Ramos (cell line): ENCODE results near the gene TMF1.

Experiments
- in situ Hi-C: fragments of 300-500 bp; cut with MboI; formaldehyde crosslinking; loops from one replicate; pipeline ENCODE4 v1.14.3; 2022; ENCODE audit warnings: low sequenced_read_pairs; ENCODE audit not compliant: unreplicated experiment

TMF1 gene, protein sequence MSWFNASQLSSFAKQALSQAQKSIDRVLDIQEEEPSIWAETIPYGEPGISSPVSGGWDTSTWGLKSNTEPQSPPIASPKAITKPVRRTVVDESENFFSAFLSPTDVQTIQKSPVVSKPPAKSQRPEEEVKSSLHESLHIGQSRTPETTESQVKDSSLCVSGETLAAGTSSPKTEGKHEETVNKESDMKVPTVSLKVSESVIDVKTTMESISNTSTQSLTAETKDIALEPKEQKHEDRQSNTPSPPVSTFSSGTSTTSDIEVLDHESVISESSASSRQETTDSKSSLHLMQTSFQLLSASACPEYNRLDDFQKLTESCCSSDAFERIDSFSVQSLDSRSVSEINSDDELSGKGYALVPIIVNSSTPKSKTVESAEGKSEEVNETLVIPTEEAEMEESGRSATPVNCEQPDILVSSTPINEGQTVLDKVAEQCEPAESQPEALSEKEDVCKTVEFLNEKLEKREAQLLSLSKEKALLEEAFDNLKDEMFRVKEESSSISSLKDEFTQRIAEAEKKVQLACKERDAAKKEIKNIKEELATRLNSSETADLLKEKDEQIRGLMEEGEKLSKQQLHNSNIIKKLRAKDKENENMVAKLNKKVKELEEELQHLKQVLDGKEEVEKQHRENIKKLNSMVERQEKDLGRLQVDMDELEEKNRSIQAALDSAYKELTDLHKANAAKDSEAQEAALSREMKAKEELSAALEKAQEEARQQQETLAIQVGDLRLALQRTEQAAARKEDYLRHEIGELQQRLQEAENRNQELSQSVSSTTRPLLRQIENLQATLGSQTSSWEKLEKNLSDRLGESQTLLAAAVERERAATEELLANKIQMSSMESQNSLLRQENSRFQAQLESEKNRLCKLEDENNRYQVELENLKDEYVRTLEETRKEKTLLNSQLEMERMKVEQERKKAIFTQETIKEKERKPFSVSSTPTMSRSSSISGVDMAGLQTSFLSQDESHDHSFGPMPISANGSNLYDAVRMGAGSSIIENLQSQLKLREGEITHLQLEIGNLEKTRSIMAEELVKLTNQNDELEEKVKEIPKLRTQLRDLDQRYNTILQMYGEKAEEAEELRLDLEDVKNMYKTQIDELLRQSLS

DNA sequence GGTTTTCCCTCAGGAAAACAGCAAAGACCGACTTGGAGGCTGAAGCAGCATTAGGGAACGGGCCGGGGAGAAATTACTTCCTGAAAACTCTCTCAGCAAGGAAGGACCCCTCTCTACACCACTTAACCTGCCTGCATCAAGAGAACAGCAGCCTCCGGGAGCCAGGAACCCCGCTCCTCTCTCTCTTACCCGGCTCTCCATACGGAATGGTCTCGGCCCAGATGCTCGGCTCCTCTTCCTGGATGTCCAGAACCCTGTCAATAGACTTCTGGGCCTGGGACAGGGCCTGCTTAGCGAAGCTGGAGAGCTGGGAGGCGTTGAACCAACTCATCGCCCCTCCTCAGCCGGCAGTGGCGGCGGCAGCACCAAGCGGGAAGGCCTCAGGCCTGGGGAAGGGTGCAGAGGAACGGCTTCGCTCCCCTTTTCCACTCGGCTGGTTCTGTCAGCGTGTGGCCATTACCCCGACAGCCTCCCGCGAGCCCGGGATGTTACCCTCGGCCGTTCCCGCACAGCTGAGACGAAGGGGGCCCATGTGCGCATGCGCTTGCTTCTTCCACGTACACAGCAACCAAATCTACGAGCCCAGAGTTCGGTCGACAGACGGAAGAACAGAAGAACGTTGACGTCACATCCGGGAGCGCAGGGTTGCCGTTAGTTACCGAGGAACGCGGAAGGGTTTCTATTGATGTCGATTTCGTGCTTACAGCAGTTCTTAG lies at the start of gene TMF1:
TSS of gene TMF1 (minus strand) at position 578 of the 716 bp plus-strand sequence. CDS start at position 331, 247 bp downstream.
- in situ Hi-C loops, result no loop called here

DNA sequence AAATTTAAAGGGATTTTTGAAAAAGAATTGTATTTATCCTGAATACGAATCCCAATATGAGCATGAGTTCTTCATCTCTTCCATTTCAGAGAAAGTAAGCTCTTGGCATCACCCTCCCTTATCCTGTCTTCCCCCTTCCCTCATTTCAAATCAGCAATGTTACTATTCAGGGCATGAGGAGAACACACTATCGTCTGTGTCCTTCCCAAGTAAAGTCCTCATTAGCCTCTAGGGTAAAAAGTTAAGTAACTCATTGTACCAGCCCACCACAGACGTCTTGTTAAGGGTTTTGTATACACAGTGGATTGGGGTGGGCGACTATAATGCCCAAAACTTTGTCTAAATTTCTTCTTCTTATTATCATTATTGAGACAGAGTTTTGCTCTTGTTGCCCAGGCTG lies 47.4 kb upstream of the TMF1 start:
- in situ Hi-C loops, result no loop called here

DNA sequence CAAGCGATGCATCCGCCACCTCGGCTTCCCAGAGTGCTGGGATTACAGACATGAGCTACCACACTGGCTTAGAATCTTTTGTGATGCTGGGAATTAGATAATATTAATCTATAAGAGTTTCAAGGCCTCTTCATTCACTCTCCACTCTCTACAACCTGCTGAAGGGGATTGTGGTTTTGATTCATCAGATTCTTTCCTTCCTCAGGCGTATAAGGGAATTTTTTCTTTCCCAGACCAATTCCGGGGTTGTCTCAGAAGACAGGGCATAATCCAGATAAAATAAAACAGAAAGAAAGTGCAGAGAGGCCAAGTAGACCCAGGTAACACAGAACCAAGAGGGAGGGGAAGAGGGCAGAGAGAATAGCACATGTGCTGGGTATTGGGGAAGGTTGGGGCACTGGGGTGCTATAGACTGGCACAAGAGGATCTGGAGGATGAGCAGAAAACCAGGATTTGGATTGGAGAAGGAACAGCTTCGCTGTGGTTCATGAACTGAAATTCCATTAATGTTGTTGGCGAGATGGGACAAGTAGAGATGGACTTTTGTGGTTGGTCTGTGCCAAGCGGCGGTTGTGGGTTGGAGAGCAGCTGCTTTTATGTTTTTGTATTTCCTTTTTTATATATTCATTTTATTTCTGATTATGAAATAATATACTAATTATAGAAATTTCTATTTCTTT lies 45.4 kb upstream of the TMF1 start:
- in situ Hi-C loops, result no loop called here

DNA sequence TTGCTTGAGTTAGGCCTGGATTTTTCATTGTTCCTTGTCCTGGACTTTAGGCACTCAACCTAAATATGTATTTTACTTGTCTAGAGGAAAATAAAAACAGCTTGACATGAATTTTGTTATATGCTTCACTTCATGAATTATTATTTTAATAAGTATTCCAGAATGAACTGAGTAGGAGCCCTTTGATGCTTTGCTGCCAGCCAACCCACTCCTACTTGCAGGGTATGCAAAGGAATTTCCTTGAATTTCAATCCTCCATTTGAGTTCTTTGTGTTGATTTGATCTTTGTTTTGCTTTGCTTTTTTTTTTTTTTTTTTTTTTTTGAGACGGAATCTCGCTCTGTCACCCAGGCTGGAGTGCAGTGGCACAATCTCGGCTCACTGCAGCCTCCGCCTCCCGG lies 44.2 kb upstream of the TMF1 start:
- in situ Hi-C loops, result no loop called here

DNA sequence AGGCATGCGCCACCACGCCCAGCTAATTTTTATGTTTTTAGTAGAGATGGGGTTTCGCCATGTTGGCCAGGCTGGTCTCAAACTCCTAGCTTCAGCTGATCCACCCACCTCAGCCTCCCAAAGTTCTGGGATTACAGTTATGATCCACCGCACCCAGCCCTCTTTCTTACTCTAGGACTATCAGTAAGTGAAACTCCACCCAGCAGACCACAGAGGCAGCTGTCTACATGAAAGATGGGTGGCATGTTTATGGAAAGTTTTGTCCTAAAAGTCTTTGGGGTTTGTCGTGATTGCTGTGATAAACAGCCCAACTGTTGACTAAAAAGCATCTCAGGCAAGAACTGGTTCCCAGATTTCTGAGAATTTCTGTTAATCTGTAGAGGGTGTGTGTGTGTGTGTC lies 43.5 kb upstream of the TMF1 start:
- in situ Hi-C loops, result no loop called here

DNA sequence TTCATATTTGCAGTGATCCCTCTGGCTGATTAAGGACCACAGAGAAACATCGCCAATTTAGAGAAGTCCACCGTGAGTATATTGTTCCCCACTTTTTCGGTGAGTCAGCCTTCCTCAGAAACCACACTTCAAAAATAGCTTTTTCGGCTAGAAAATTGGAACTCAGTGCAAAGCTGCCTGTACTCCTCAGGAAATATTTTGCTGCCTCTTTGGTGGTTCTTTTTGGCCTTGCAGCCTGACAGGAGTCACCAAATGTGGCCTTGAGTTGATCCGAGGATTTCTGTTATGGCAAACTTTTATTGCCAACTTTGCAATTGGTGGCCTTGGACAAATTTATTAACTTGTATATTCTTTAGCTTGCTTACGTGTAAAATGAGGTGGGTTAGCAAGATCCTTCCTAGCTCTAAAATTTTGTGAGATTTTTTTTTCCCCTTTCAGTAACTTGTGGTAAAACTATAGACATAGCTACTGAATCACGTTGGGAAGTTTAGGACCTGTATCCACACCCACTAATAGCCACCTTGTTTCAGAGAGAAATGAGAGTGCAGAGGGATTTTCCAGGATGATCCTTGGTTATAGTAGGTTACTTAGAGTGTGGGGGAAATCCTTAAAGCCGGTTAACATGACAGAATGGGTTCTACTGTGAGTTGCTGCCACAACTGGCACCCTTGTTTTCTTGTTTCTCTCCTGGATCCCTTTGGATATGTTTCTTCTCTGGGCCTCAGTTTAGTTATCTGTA lies 42.5 kb upstream of the TMF1 start:
- in situ Hi-C loops, result no loop called here

DNA sequence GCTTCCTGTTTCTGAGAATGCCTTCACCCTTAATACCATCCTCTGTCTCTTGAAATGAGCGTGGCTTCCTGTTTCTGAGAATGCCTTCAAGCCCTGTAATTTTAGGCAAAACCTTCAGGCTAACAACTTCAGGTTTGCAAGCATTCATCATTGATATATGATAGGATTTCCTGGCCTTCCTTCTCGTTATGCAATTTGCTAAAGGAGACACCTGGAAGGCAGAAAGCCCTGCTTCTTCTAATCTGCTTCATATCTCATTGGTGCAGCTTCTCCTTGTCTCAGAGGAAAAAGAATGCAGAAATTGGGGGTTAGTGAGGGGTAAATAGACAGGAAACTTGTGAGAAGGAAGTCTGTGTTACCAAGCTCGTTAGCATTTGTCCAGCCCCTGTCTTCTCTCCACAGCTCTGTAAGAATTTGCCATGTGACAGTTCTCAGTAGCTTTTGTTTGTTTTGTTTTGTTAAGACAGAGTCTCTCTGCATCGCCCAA lies 39.9 kb upstream of the TMF1 start:
- in situ Hi-C loops, result no loop called here

DNA sequence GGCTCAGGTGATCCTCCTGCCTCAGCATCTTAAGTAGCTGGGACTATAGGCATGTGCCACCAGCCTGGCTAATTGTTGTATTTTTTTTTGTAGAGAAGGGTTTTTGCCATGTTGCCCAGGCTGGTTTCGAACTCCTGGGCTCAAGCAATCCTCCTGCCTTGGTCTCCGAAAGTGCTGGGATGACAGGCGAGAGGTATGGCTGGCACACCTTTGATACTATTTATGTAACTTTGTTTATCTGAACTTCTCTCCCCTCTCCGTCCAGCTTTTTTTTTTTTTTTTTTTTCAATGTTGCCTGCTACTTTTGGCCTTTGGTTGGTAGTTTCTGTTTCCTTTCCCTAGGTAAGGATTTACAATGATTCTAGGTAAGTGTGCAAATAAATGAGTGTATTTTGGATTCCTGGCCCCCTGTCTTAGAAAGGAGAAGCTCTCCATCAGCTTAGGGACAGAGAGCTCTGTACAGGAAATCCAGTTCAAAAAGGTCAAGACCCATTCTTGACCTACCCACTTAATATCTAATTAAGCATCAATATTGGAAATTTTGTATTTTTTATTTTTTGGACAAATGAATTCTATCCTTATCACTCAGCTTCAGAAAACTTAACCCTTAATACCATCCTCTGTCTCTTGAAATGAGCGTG lies 39.4 kb upstream of the TMF1 start:
- in situ Hi-C loops, result no loop called here

DNA sequence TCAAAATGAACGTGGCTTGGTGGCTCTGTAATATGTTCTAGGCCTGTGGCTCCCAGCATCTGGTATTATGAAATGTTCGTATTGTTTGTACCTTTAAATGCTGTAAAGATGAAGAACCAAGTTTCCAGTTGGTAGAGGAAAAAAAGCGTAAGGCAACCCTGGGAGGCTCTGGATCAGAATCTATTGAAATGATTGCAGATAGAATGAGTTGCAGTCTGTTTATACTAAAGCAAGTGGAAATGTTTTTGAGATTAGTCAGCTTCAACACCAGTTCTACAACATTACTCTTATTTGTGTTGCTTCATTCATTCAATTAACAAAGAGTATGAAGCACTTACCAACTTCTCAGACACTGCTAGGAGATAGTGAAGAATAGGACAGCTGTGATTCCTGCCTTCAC lies 37.9 kb upstream of the TMF1 start:
- in situ Hi-C loops, result no loop called here

DNA sequence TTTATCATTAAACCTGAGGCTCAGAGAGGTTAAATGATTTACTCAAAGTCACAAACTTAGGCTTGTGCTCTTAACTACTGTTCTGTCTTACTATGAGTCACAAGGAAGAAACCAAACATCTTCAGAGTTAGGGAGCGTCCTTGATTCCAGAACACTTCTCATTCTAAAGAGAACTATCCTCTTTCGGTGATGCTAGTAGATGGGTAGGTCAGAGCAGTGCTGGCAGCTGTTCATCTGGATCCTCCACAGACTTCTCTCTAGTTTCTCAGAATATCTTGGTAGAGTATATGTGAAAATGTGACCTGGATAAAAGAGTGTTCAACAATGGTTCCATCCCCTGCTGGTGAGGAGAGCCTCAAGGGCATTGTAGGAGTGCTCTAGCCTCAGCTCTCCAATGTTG lies 35.9 kb upstream of the TMF1 start:
- in situ Hi-C loops, result no loop called here

DNA sequence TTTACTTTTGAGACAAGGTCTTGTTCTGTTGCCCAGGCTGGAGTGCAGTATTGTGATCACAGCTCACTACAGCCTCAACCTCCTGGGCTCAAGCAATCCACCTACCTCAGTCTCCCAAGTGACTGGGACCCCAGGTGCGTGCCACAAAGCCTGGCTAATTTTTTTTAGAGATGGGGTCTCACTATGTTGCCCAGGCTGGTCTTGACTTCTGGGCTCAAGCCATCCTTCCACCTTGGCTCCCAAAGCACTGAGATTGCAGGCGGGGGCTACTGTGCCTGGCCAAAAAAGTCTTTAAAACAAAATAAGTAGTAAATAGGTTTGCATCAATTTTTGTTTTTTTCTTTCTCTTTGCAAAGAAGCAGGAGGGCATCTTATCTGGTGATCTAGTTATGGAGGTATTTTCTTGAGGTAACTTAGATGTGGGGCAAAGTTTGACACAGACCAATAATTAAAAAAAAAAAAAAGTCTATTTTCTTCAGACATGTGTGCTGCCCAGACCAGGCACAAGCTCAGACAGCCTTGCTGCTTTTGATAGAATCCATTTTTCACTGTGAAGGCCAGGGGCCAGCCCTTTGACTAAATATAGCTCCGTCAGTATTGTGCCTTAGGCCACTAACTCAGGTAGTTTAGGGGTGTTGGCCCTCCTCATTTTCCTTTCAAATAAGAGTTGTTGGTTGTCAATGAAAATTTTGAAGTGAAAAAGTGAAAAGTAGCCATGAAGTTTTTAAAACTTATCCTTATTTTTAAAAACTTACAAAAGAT lies 35.1 kb upstream of the TMF1 start:
- in situ Hi-C loops, result no loop called here

DNA sequence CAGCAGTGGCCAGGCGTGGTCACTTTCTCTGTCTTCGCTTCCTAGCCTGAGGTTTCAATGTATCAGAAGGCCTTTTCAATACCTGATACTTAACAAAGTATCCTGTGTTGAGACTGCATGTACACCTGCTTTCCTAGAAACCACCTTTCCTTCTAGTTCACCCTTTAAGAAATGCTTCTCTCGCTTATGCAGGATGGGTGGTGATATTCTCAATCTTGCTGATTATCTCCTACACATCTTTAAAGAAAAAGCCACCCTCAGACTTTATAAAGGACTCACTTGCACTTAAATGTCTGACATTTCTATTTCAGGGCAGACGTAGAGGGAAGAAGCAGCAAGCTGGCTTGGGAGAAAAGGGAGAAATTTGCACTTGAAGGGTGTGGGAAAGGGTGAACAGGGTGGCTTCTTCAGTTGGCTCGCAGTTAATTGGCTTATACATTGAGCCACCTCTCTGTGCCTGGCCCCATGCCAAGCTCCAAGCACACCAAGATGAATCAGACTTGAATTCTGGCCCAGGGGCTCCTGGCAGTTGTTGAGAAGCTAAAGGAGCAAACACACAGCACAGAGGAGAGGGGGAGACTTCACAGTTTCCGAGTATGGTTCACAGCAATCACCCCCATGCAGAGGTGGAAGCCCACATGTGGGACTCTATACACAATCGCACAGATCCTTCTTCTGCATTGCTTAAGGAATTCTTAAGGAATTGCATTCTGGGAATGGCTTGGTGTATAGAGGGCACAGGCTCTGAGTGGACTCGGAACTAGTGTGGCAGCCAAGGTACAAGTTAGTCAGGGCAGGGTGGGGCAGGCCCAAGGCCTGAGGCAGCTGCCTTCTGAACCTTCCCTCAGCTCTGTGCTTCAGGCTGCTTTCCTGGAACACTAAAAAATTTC lies 33.9 kb upstream of the TMF1 start:
- in situ Hi-C loops, result no loop called here

DNA sequence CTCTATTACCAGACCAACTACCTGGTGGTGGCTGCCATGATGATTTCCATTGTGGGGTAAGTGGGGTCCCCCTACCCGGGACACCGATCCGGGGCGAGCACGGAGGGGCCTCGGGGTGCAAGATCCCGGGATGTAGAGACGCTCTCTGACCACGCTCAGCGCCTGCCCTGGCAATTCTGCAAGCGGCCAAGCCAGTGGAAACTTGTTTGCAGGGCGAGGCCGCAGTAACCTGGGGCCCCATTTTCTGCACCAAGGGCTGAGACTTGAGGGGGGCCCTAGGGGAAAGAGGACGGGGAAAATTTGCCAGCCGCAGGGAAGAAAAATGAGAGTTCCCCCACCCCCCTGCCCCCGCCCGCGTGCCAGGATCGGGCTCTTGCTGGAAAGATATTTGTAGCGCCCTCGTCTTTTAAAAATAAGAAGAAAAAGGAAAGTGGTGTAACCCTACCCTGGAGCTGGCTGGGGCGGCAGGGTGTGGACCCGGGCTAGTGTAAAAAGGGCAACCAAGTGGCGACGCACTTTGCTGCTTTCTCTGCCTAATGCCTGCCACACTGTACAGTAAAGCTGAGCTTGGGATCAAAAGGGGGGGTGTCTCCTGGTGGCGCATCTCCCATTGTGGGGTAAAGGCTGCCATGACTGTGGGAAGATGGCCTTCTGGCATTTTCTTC lies 33.2 kb upstream of the TMF1 start:
- in situ Hi-C loops, result no loop called here

DNA sequence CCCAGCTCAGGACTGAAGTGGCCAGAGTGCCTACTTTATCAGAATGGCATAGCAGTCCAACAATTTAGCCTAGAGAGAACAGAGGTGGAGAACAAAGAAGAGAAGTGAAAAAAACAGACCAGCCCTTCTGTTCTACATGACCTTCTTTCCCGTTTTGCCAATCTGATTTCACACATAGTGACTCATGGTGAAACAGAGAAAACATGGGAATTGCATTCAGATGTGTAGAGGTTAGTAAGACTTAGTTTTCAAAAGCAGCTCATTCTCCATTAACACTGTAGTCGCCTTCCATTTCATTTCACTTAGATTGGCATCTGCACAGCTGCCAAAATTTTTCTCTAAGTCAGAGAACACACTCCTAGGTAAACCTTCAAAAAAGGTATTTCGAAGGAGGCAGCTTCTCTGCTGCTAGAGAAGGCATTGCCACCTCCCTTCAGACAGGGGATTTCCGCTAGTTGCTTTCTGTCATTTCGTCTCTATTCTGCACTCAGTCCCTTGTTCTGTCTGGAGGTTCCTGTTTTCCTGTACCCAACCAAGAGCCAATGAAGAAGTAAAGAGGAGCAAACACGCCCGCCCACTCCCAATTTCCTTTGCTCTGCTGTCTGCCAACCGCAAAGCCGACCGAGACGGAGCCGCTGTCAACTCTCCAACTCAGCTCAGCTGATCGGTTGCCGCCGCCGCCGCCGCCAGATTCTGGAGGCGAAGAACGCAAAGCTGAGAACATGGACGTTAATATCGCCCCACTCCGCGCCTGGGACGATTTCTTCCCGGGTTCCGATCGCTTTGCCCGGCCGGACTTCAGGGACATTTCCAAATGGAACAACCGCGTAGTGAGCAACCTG lies 32.4 kb upstream of the TMF1 start, which contains the start of gene ARL6IP5:
TSS of gene ARL6IP5 (plus strand) at position 612 of the 842 bp plus-strand sequence. CDS start at position 723, 111 bp downstream.
- in situ Hi-C loops, result no loop called here

DNA sequence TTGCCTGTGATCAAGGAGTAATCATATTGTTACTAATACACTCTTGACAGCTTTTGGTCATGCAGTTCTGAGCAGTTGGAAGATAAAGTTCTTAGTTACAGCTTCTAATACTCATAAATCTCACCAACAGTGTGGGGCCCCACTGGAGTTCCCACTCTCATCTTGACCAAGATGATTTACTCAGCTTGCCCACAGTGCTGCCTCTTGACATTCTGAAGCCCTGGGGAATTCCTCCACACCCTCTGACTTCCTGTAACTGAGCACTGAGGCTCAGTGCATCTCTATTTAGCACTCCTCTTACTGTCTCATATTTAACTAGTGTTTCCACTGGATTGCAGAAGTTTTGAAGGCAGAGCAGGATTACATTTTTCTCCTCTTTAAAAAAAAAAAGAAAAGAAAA lies 30.7 kb upstream of the TMF1 start:
- in situ Hi-C loops, result no loop called here
